GM21381 (cell line): ENCODE results near the gene GAL.

Experiments used
- ATAC-seq: cut with Tn5 transposase; IDR thresholded peaks from one replicate; pipeline ENCODE4 v1.9.1; 2021; ENCODE audit warnings: mild to moderate bottlenecking, moderate library complexity; ENCODE audit not compliant: unreplicated experiment

The GAL gene

DNA sequence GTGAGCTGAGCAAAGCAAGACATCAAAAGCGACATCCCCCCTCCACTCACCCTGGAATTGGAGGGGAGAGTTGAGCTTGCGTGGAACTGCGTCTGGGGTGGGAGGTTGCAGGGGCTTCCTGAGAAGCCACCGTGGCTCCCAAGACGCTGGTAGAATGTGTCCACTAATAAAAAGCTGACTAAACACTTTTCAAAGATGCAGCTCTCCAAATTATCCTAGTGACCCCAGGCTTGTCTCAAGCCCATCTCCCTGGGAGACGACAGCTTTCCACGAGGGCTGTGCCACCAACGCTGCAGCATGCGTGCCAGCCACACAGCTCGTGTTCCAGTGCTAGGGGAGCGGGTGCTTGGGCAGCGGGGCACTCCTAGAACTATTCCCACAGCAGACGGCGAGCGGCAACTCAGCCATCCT, 6.3 kb upstream of the GAL start:
- no peak for ATAC-seq

DNA sequence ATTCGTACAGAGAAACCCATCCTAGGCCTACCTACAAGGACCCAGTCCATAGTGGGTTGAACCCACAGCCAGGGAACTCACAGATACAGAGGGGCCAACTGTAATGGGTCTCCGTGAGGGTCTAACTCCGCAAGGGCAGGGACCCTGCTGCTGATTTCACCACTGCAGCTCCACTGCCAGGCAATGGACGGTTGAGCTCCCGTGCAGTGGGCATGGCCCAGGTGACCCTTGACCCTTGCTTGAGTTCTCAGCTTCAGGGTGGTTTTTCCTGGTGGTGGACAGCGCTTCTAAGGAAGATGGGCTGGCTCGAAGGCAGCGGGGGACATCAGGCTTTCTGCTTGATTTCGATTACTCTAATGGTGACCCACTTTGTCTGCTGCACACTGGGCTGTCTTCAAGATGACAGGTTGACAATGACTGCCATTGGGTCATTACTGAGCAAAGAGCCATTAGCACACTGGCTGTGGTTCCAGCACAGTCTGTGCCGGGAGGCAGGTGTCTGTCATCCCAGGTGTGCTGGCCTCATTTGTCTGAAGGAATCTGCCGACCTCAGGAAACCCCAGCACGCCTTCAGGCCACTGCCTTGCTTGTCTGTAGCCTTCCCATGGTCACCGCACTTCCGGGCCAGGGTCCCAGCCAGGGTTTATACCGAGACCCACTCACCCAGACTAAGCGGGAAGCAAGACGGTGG, 3.7 kb upstream of the GAL start:
- ATAC-seq: no peak

DNA sequence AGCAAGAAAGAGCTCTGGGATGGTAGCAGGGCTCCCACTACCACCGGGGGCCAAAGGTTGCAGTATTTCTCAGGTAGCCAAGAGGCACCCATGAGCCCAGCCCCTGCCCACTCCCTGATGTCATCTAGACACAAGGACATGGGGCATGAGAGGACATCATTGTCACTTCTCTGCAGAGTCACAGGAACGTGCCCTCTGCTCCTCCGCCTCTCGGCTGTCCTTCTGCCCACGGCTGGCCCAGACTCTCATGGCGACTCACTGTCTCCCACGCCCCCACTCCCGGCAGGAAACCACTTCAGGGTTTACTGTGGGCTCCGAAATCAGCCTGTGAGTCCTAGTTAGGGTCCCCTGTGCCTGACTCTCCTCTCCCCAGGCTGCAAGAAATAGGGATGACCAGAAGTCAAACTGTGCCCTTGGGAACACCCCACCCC, 1.8 kb upstream of the GAL start:
- no peak for ATAC-seq

DNA sequence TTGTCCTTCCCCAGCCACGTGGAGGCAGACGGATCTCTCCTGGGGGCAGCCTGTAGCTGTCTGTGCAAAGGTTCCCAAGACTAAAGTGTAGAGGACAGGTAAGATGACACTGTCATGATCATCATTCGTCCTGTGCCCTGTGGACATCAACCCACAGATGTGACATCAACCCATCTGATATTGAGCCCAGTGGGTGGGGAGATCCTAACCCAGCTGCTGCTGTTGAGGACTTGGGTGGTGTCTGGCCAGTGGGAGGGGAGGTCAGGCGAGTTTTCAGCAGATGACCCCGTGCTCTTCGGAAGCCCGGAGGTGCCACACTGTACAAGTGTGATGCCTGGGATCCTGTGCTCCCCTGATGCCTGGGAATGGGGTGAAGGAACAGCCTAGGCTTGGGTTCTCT, 1.2 kb upstream of the GAL start:
- ATAC-seq: no peak

DNA sequence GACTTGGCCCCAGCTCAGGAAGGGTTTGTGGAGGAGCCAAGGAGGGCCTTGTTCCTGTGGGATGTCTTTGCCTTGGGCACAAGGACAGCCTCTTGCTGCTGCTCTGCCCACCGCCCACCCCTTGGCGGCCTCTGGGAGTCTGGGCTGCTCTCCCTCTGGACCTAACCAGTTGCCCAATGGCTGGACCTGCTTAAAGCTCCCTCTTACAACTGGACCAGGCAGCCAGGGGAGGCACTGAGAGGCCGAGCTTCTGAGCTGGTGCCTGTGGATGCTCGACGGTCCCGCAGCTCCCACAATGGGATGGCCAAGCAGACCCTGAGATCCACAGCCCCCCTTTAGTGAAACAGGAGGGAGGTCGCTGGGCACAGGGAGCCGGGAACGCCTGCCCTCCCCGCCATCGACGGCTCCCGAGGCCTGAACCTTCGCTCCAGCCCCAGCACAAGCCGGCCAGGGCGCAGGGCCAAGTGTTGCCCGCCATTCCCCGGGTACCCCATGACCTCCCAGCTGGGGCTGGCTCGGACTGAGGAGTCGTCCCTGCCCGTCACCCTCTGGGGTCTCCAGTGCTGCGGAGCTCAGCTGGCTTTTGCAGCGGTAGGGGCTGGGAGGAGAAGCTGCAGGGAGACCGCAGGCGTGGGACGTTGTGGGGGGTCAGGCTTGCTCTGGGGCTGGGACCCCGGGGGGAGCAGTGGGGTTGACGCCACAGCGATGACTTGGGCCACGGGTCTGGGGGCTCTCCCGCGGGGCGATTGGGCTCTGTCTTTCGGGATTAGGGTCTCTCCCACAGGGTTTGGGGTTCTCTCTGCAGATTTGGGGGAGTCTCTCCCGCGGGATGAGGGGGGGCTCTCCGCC, 584 bp upstream of the GAL start:
- ATAC-seq: no peak

DNA sequence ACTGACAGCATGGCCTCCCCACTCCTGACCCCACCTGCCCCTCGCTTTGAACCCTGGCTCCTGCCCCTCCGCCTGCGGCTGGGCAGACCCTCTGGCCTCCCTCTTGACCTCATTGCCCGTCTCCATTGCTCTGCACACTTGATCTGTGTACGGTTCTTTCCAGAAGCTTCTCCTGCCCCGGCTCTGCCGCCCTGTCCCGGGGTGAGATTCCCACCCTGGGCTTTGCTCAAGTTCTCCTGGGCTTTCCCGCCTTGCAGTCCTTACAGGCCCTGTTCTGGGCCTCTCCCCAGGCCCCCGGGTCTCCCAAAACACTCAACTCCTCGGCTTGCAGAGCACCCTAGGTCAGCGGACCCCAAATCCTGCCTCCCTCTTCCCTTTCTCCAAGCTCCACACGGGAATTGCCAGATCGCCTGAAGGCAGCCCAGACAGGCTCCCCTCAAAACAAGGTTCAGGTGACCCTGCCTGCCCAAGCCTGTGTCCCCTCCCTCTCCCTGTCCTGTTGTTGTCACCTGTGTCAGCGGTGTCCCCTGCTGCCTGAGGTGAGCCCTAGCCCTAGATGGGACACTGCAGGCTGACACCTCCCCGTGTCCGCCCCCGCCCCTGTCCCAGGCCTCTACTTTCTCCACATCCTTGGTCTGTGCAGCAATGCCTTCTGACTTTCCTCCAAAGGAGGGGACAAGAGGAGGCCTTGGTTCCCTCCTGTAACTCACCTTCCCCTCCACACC, 1.5 kb downstream of the GAL start:
- ATAC-seq: no peak

DNA sequence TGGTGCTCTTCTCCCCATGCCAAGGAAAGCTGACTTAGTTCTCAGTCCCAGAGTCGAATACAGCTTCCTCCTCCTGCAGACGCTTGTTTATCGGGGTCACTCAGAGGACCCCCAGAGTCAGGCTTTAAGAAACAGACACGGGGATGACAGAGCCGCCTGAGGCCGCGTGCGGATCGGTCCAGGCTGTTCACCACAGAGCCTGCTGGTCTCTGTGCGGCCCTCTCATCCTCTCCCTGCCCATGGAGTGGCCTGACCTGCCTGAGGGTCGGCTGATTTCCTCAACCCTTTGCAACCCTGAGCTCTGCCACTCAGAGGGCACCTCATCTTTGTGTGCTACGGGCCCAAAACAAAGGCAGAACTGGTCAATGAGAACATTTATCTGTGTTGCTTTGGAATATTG, 2.1 kb downstream of the GAL start:
- no peak for ATAC-seq

DNA sequence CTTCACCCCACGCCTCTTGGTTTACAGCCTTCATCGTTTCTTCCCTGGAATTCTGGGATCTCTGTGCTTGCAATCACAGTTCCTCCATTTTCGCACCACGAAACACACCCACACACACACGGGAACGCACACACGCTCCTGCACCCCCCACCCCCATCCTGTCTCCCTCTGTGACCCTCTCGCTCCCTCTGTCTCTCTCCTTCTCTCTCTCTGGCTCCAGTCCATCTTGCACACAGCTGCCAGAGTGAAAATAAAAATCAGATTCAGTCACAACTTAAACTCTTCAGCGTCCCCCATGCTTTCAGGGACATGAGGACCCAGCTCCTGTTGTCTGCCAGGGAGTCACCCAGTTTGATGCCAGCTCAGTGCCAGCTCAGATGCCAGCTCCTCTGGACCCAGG, 3.0 kb downstream of the GAL start:
- ATAC-seq: no peak

DNA sequence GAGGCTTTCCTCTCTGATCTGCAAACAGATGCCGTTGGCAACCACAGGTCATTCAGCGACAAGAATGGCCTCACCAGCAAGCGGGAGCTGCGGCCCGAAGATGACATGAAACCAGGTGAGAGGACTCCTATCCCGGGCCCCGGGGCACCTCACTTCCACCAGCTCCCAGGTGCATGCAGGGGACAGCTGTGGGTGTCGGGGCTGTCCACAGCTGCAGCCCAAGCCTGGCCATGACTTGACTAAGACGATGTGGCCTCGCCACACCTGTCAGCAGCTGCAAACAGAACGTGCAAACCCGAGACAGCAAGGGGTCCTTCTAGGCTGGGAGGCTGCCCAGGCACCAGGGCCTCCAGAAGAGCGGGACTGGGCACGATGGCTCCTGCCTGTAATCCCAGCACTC, 3.6 kb downstream of the GAL start:
- no peak for ATAC-seq

DNA sequence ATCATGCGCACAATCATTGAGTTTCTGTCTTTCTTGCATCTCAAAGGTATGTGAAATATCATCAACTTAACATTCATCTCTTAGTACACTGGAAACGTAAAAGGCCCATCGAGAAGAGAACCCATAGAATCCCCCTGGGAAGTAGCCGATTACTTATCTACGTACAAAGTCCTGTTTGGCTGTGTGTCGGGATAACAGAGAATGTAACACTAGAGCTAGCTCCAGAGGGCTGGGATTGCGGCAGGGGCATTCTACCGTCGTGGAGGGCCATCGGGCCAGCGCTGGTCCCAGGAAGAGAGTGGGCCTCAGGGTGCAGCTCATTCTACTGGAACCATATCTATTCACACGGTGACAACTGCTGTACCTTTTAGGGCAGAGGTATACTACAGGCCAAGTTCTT, 4.5 kb downstream of the GAL start:
- no peak for ATAC-seq

DNA sequence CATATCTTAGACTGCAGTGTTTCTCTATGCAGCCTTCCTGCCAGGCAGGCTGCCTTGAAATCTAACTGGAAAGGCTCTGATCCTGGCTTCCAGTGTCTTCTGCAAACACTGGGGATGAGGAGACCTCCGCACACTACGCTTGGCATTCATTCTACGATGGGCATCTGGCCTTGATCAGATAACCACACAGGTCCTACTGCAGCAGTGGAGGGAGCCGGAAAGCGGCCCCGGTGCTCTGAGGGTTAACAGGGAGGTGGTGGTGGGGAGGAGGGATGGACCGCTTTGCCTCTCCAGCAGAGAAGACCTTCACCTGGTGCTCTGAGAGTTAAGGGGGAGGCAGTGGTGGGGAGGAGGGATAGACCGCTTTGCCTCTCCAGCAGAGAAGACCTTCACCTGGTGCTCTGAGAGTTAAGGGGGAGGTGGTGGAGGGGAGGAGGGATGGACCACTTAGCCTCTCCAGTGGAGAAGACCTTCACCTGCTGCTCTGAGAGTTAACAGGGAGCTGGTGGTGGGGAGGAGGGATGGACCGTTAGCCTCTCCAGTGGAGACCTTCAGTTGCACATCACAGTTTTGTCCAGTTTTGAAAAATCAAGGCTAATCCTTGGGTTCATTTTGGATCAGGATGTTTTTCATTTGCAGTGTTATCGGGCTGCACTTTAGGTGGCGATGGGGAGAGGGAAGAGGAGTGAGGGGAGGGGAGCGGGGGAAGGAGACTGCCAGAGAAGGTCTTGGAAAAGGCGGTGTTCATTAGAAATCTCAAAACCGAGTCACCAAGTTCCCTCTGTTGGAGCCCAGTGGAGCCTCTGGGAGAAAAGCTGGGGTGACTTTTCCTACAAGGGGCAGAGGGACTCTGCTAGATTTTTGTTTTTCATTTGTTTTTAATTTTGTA, 5.6 kb downstream of the GAL start:
- ATAC-seq: no peak

DNA sequence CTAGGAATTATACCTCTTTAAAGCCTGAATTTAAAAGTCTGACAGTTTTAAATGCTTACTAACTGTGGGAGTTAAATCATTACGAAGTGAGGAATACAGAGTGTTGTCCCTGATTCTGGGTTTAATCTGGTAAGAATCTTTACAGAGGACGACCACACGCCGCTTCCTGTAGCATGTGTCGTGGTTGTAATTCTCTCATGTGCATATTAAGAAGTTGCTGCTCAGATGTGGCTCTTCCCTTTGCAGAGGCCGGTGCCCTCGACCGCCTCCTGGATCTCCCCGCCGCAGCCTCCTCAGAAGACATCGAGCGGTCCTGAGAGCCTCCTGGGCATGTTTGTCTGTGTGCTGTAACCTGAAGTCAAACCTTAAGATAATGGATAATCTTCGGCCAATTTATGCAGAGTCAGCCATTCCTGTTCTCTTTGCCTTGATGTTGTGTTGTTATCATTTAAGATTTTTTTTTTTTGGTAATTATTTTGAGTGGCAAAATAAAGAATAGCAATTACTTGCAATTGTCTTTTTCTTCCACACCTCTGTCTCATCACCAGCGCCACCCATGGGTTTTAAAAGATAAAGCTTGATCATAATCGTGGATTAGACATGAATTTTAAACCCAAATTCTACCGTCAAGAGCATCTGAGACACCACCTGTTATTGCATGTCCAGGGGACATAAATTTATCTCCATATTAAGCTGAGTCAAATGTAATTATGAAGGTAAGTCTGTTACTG, 6.5 kb downstream of the GAL start:
- ATAC-seq: no peak

DNA sequence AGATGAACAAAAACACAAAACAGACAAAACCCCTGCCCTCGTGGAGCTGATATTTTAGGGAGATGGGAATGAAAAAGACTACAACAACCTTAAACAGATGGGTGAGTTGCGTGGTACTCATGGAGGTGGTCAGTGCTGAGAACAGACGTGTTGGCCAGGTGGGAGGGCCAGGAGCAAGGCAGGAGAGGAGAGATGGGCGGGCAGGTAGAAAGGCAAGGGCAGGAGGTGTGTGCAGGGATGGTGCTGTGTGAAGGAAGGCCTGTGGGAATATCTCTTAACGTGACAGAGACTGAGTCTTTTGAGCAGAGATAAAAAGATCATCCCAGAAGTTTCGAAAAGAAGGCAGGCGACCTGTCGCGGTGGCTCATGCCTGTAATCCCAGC, 7.0 kb downstream of the GAL start:
- ATAC-seq: no peak

DNA sequence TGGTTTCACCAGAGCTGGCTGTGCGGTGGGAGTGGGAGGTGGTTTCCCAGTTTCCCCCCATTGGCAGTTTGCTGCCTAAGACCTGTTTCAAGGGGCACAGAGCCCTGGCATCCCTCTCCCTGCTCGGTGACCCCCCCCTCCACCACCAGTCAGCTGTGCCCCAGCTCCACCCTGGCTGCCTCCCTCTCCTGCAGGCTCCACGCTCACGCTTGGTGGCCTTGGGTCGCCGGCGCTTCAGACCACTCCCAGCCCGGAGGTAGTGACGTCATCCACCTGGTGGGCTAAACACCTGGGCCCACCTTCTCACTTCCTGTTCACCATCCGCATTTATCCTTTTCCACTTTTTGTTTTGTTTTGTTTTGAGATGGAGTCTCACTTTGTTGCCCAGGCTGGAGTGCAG, 7.8 kb downstream of the GAL start:
- ATAC-seq: no peak

DNA sequence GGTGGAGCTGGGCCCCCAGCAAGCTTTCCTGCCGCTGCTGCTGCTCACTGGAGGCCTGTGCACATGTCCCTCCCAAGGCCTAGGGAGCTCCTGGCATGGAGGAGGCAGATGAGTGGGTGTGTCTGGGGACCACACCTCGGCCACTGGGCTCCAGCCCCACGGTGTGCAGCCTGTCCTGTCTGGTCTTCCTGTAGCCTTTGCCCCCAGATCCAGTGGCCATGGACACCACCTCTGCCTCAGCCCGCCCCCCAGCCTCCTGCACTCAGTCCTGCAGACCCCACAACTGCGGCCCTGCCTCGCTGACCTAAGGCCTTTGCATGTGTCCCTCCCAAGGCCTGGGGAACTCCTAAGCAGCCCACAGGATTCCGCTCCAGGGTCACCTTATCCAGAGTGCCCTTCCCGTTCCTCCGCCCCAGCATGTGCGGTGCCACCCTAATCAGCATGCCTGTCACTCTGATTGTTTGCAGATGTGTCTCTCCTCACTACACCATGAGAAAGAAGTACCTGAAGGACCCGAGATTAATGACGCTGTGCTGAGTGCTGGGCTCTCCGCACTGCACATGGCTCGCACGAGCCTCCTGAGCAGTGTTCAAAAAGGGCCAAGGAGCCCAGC, 8.6 kb downstream of the GAL start:
- no peak for ATAC-seq

DNA sequence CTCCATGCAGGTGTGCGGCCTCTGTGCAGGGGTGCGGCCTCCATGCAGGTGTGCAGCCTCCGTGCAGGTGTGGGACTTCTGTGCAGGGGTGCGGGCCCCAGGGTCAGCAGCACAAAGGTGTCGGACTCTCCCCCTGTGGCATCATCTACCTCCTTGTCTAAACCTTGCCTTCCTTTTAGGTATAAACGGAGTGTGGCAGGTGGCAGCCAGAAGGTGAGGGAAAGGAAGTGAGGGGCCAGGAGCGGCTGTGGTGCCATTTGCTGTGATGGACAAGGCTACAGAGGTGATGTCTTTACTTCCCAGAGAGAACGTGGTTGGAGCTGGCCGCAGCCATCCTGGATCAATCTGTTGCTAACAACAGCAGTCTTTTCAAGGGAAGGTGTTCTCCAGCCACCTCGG, 9.1 kb downstream of the GAL start:
- ATAC-seq: no peak

DNA sequence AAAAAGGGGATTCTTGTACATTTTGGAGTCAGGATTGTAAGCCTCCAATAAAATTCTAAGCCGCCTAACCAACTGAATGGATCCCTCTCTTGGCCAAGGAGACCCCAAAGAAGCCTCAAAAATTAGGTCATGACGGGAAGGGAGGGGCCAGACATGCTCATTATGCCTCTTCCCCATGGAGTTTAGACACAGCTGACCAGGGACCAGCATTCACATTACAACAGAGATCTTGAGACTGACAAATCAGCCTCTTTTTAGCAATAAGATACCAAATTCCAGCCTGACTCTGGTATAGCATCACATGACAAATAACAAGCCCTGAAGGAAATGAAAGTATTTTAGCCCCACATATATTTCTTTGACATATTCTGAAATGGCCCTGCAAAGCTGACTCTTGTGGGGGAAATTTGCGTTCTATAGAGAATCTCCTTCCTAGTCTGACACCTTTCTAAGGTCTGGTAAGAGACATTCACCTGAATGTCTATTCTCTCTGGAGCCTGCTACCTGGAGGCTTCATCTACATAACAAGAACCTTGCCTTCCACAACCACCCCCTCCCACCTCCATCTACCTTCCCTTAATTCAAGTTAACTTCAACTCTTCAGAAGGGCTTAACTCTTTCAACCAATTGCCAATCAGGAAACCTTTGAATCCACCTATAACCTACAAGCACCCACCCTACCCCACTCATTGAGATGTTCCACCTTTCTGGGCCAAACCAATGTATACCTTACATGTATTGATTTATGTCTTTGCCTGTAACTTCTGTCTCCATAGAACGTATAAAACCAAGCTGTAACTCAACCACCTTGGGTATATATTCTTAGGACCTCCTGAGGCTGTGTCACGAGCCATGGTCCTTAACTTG, 10.3 kb downstream of the GAL start:
- ATAC-seq: no peak

DNA sequence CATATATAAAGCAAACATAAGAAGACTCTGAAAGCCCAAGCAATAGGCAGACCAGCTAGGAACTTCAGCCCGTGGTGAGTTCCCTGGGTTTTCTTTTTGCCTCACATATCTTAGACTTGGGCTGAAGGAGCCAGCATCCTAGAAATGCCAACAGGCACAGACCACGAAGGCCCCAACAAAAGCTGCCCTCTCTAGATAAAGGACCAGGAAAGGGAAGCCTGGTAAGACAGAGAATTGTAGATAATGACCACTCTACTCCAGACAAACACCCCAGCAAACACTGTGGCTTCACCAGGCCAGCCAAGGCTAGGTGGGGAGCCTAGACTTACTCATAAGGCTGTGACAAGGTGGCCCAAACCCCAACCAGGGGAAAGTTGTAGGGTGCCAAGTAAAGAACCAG, 11.2 kb downstream of the GAL start:
- ATAC-seq: no peak

DNA sequence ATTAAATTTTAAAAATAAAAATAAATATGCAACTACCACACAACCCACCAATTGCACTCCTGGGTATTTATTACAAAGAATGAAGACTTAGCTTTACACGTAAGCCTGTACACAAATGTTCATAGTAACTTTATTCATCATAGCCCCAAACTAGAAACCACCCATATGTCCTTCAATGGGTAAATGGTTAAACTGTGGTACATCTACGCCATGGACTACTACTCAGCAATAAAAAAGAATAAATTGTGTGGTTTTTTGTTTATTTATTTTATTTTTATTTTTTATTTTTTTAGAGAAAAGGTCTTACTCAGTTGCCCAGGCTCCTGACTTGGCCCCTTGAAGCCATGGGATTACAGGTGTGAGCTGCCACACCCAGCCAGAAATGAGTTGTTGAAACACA, 14.6 kb downstream of the GAL start:
- no peak for ATAC-seq
